ENCODE results near the gene ZNF37A.
A peak's percentile ranks its signal among the peaks of the same experiment; 100 is the strongest.
"Not testable (repeated sequence)": the region's sequence is repeated elsewhere in the genome, so short reads cannot be mapped to it uniquely, and the experiment has no call there.

Gene ZNF37A

GRCh38 chr10:38094158-38094926 is at the start of gene ZNF37A:
Gene ZNF37A (plus strand): TSS chr10:38094337. CDS start chr10:38096618, 2,281 bp downstream.
- peak; percentile 69 for DNase-seq

DNA sequence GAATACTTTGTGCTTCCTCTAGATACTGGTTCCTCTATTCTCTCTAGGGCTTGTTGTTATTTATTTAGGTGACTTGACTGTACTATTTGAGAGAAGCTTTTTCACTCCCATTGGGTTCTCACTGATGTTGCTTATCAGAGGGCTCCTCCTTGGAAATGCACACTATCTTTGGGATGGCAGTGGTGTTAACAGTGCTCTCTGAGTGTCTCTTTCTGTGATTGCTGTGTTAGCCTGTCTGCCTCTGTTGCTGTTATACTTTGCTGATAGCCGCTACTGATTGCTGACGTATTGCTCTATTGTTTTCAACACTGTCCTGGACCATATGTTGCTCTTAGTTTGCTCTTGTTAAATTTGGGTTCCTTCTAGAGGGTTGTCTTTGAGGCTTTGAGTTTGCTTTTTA is 49.0 kb upstream of the ZNF37A start:
- DNase-seq = no peak

GRCh38 chr10:38047666-38048065 is 46.5 kb upstream of the ZNF37A start:
- no peak for DNase-seq

- DNase-seq = no peak
Measured at GRCh38 chr10:38050212-38050611, 43.9 kb upstream of the ZNF37A start.

GRCh38 chr10:38054361-38054797 is 39.8 kb upstream of the ZNF37A start:
- no peak for DNase-seq

- DNase-seq = not testable (repeated sequence)
Measured at GRCh38 chr10:38055274-38055894, 38.8 kb upstream of the ZNF37A start.

DNA sequence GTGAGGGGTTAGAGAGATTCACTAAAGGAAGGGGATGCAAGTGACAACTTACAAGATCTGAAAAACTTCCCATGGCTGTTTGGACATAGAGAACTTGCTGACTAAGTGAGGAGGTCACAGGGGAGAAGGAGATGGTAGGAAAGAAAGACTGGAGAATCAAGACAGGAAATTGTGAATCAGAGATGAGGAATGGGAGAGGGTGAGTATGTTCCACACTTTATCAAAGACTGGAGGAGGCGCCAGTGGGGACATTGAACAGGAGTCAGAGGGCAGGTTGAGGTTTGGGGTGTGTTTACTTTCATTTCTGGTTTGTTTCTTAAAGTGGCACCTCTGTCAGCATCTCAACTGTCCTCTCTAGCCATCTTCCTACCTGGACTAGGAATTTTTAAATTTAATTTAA is 24.5 kb upstream of the ZNF37A start:
- DNase-seq = not testable (repeated sequence)

GRCh38 chr10:38070501-38070900 is 23.6 kb upstream of the ZNF37A start:
- DNase-seq = no peak

DNA sequence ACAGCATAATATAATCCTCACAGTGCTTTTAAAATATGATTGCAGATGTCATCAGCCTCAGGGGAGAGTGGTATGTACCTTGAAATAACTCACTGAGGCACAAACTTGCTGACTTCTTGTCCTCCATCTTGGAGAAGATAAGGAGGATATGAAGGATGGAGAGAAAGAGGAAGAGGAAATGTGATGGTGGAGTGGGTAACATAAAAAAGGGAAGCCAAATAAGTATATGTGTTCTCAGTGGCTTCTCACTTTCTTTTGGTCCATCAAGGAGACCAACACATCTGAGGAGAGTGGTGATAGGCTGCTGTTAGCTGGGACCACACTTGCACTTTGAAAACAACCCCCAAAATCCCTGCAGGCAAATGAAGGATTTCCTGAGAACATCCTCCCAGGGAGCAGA is 21.6 kb upstream of the ZNF37A start:
- DNase-seq = no peak

DNA sequence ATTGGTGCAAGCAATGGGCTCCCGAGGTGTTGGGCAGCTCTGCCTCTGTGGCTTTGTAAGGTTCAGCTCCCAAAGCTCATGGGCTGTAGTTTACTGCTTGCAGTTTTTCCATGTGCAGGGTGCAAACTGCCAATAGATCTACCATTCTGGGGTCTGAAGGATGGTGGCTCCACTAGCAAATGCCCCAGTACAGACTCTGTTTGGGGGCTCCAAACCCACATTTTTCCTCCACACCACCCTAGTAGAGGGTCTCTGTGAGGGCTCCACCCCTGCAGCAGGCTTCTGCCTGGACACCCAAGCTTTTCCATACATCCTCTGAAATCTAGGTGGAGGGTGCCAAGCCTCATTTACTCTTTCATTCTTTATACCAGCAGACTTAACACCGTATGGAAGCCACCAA is 17.4 kb upstream of the ZNF37A start:
- no peak for DNase-seq

DNA sequence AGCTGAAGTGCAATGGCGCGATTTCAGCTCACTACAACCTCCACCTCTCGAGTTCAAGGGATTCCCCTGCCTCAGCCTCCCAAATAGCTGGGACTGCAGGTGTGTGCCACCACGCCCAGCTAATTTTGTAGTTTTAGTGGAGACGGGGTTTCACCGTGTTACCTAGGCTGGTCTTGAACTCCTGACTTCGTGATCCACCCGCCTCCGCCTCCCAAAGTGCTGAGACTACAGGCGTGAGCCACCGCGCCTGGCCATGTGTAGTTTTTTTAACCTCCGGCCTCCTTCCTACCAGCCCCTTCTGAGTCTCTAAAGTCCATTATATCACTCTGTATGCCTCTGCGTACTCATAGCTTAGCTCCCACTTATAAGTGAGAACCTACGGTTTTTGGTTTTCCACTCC is 819 bp upstream of the ZNF37A start:
- not testable (repeated sequence) for DNase-seq

DNA sequence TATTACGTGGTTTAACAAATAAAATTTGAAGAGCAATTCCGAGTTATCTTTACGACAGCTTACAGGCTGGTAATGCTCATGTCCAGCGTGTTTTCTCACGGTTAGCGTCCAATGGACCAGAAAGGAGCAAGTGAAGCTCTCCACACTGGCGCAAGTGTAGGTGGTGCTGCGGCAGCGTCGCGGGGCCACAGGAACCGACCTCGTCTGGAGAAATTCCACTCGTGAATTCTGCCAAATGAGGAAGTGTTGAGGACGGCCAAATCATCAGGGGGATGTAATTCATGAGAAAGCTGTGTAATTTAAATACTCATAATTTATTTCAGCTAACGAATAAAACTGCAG is 350 bp upstream of the ZNF37A start:
- DNase-seq = no peak

GRCh38 chr10:38094927-38095574 is 914 bp downstream of the ZNF37A start:
- no peak for DNase-seq

DNA sequence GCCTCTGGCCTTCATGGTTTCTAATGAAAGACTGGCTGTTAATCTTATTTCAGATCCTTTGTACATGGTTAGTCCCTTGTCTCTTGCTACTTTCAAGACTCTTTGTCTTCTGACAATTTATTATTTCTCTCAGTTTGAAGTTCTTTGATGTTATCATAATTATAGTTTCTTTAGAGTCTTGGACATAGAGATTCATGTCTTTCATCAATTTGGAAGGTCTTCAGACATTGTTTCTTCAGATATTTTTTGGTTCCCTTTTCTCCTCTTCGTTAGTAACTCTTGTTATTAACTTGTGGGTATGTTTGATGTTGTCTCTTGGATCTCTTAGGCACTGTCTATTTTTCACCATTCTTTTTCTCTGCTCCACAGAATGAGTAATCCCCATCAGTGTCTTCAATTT is 8.7 kb downstream of the ZNF37A start:
- no peak for DNase-seq

DNA sequence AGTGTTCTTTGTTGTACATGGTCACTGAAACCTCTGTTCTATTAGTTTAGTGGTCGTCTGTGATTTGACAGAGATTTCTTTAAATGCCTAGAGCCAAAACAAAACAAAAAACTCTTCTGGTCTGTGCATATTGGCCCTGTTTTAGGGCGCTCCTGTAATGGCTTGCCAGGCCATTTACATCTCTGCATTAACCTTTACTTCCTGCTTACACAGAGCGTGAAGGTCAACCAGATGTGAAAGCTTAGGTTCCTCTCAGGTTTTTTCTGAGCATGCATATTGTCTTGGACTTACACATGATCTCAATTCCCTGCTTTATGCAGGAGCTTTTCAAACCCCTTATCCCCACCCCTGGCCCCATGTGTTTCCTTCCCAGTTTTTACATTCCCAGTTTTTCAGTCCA is 9.6 kb downstream of the ZNF37A start:
- no peak for DNase-seq

- no peak for DNase-seq
Measured at GRCh38 chr10:38112159-38112558, 18.0 kb downstream of the ZNF37A start.

DNA sequence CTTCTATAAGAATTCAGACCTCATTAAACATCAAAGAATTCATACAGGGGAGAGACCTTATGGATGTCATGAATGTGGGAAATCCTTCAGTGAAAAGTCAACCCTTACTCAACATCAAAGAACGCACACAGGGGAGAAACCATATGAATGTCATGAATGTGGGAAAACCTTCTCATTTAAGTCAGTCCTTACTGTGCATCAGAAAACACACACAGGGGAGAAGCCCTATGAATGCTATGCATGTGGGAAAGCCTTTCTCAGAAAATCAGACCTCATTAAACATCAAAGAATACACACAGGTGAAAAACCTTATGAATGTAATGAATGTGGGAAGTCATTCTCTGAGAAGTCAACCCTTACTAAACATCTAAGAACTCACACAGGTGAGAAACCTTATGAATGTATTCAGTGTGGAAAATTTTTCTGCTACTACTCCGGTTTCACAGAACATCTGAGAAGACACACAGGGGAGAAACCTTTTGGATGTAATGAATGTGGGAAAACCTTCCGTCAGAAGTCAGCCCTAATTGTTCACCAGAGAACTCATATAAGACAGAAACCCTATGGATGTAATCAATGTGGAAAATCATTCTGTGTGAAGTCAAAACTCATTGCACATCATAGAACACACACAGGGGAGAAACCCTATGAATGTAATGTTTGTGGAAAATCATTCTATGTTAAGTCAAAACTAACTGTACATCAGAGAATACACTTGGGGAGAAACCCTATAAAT is 24.1 kb downstream of the ZNF37A start:
- no peak for DNase-seq

- no peak for DNase-seq
Measured at GRCh38 chr10:38119038-38119437, 24.9 kb downstream of the ZNF37A start.

- no peak for DNase-seq
Measured at GRCh38 chr10:38127812-38128211, 33.7 kb downstream of the ZNF37A start.

GRCh38 chr10:38143587-38143986 is 49.5 kb downstream of the ZNF37A start:
- no peak for DNase-seq

- no peak for DNase-seq
Measured at GRCh38 chr10:38146579-38147333, 52.6 kb downstream of the ZNF37A start.

- DNase-seq = no peak
Measured at GRCh38 chr10:38147686-38148085, 53.5 kb downstream of the ZNF37A start.
